ENCODE measurements around the gene IMPDH1.

- TF ChIP-seq CTCF (IDR thresholded peaks at IDR 0.05) (no peak), EP300 (IDR thresholded peaks at IDR 0.05) (no peak)
Observed at GRCh38 chr7:128378637-128379036, 31.1 kb downstream of the IMPDH1 start.

Data from ovary (tissue), 3 donors.